GM18867 (cell line): ENCODE data around the gene ANKRD13A.
A peak's percentile ranks its signal among the peaks of the same experiment; 100 is the strongest.
"Not testable (repeated sequence)": the region's sequence is repeated elsewhere in the genome, so short reads cannot be mapped to it uniquely, and the experiment has no call there.

Source experiments
- ATAC-seq: cut with Tn5 transposase; IDR thresholded peaks from one replicate; pipeline ENCODE4 v1.9.1; 2021; ENCODE audit warnings: mild to moderate bottlenecking, moderate library complexity; ENCODE audit not compliant: unreplicated experiment

Gene ANKRD13A

GRCh38 chr12:109983432-109984142 is 15.6 kb upstream of the ANKRD13A start:
- ATAC-seq, result no peak

- not testable (repeated sequence) for ATAC-seq
Measured at GRCh38 chr12:109986236-109986635, 13.0 kb upstream of the ANKRD13A start.

- ATAC-seq, result no peak
Measured at GRCh38 chr12:109987615-109988014, 11.6 kb upstream of the ANKRD13A start.

- ATAC-seq, result no peak
Measured at GRCh38 chr12:109988274-109988673, 11.0 kb upstream of the ANKRD13A start.

GRCh38 chr12:109988903-109989302 is 10.3 kb upstream of the ANKRD13A start:
- no peak for ATAC-seq

- no peak for ATAC-seq
Measured at GRCh38 chr12:109989380-109989779, 9.8 kb upstream of the ANKRD13A start.

GRCh38 chr12:109991586-109991985 is 7.6 kb upstream of the ANKRD13A start:
- no peak for ATAC-seq

- ATAC-seq, result no peak
Measured at GRCh38 chr12:109993091-109993490, 6.1 kb upstream of the ANKRD13A start.

- no peak for ATAC-seq
Measured at GRCh38 chr12:109994401-109995175, 4.6 kb upstream of the ANKRD13A start.

- ATAC-seq, result no peak
Measured at GRCh38 chr12:109995361-109995685, 3.9 kb upstream of the ANKRD13A start.

- ATAC-seq, result peak; percentile 57
Measured at GRCh38 chr12:109995686-109996482, 3.3 kb upstream of the ANKRD13A start, which contains the start of gene GIT2. GIT2 (minus strand) TSS chr12:109996368; CDS start chr12:109996224, 144 bp downstream.

- ATAC-seq, result no peak
Measured at GRCh38 chr12:109996483-109996853, 2.8 kb upstream of the ANKRD13A start.

GRCh38 chr12:109997393-109997792 is 1.8 kb upstream of the ANKRD13A start:
- ATAC-seq, result no peak

GRCh38 chr12:109998241-109998903 is 858 bp upstream of the ANKRD13A start:
- no peak for ATAC-seq

- ATAC-seq, result no peak
Measured at GRCh38 chr12:109999649-109999971, 380 bp downstream of the ANKRD13A start.

- ATAC-seq, result no peak
Measured at GRCh38 chr12:109999983-110000505, 814 bp downstream of the ANKRD13A start.

- ATAC-seq, result no peak
Measured at GRCh38 chr12:110001596-110001995, 2.4 kb downstream of the ANKRD13A start.

- ATAC-seq, result no peak
Measured at GRCh38 chr12:110002676-110003515, 3.7 kb downstream of the ANKRD13A start.

- peak; percentile 55 for ATAC-seq
Measured at GRCh38 chr12:110004598-110004997, 5.4 kb downstream of the ANKRD13A start.
